Medulla oblongata (tissue), 1 donor: ENCODE results near the gene CCL24.
"Not testable (repeated sequence)": the region's sequence is repeated elsewhere in the genome, so short reads cannot be mapped to it uniquely, and the experiment has no call there.

Source experiments
- DNase-seq: peaks from one replicate; pipeline ENCODE4 v3.0.0-alpha.2; 2015; ENCODE audit errors: extremely low spot score

The CCL24 gene

DNA sequence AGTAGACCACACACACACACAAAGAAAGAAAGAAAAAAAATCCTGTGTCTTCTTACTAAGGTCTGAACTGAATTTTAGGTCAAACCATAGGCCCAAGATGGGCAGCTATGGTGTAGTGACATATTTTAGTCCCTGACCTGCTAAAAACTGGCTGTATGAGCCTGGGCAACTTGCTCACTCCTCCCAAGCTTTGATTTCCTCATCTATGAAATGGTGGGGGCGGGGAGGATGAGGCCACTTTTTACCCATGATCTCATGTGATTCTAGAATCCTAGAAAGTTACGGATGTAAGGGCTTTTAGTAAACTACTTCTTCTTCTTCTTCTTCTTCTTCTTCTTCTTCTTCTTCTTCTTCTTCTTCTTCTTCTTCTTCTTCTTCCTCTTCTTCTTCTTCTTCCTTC lies 6.1 kb upstream of the CCL24 start:
- DNase-seq: no peak

DNA sequence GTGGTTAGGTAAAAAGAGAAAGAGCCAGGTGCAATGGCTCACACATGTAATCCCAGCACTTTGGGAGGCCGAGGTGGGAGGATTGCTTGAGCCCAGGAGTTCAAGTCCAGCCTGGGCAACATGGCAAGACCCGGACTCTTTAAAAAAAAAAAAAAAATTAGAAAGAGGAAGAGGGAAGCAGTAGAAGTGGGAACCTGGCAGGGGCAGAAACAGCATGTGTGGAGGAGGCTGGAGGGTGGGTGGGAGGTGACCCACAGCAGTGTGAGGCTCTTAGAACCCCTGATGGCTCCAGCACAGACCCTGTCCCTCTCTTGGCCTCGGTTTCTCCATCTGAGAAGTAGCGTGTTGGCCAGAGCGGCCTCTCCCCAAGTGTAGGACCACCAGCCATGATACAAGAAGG lies 4.9 kb upstream of the CCL24 start:
- no peak for DNase-seq

- no peak for DNase-seq
Measured at GRCh38 chr7:75817116-75817515, 3.5 kb upstream of the CCL24 start.

GRCh38 chr7:75815418-75816064 lies 1.9 kb upstream of the CCL24 start:
- no peak for DNase-seq

GRCh38 chr7:75814407-75814947 lies 871 bp upstream of the CCL24 start:
- DNase-seq: no peak

- no peak for DNase-seq
Measured at GRCh38 chr7:75813084-75813483, 522 bp downstream of the CCL24 start.

DNA sequence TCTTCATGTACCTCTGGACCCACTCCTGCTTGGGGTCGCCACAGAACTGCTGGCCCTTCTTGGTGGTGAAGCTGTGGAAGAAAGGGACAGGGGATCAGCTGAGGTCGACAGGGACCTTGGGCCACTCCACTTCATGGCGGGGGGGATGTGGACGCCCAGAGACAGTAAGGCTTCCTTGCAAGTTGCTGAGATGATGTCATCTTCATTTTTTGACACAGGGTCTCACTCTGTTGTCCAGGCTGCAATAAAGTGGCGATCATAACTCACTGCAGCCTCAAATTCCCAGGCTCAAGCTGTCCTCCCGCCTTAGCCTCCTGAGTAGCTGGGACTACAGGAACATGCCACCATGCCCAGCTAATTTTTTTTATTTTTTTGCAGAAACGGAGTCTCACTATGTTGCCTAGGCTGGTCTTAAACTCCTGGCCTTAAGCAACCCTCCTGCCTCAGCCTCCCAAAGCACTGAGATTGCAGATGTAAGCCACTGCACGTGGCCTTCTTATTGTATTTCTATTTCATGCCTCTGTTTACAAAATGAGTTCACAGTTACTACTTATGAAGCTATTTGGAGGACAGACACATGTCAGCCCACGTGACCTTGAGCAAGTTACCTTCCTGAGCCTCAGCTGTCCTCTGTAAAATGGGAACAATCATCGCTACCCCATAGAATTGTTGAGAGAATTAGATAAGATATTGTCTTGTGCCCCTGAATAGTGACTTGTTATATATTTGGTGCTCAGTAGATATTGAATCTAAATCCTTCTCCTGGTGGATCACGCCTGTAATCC lies 1.5 kb downstream of the CCL24 start:
- DNase-seq: no peak

DNA sequence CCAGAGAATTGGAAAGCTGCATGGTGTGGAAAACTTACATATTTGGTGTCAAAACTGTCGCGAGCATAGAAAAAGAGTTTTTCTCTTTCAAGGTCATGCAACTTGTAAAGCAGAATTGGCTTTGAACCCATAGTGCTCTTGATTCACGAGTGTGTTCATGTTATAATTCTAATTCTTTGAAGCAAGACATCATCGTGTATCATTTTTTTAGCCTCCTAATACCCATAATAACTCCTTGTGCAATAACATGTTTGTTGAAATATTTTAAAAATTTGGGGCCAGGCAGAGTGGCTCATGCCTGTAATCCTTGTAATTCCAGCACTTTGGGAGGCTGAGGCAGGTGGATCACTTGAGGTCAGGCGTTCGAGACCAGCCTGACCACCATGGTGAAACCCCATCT lies 4.2 kb downstream of the CCL24 start:
- no peak for DNase-seq

GRCh38 chr7:75808106-75808505 lies 5.5 kb downstream of the CCL24 start:
- DNase-seq: no peak

DNA sequence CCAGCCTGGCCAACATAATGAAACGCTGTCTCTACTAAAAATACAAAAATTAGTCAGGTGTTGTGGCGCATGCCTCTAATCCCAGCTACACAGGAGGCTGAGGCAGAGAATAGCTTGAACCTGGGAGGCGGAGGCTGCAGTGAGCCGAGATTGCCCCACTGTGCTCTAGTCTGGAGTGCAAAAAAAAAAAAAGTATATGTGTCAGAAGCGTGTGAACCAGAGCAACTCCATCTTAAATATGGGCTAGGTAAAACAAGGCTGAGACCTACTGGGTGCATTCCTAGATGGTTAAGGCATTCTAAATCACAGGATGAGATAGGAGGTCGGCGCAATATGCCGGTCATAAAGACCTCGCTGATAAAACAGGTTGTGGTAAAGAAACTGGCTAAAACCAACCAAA lies 6.2 kb downstream of the CCL24 start:
- DNase-seq: no peak

- DNase-seq: no peak
Measured at GRCh38 chr7:75806560-75807307, 6.9 kb downstream of the CCL24 start.

GRCh38 chr7:75804705-75805104 lies 8.9 kb downstream of the CCL24 start:
- no peak for DNase-seq

DNA sequence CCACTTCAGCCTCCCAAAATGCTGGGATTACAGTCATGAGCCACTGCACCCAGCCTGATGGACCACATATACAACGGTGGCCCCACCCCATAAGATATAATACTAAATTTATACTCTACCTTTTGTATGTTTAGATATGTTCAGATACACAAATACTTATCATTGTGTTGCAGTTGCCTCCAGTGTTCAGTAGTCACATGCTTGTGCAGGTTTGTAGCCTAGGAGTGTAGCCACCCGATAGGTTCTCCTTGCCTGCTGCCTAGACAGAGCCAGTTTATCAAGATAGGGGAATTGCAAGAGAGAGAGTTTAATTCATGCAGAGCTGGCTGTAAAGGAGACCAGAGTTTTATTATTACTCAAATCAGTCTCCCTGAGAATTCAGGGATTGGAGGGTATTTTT lies 9.6 kb downstream of the CCL24 start:
- no peak for DNase-seq

DNA sequence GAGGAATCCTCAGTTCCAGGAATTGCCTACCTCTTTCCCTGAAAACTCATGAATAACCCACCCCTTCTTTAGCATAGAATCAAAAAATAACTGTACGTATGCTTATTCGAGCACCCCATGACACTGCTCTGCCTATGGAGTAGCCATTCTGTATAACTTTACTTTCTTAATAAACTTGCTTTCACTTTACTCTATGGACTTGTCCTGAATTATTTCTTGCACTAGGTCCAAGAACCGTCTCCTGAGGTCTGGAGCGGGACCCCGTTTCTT lies 11.1 kb downstream of the CCL24 start:
- no peak for DNase-seq

GRCh38 chr7:75798770-75799169 lies 14.8 kb downstream of the CCL24 start:
- DNase-seq: no peak

GRCh38 chr7:75796420-75796819 lies 17.2 kb downstream of the CCL24 start:
- DNase-seq: no peak

- DNase-seq: no peak
Measured at GRCh38 chr7:75795831-75796285, 17.7 kb downstream of the CCL24 start.

- no peak for DNase-seq
Measured at GRCh38 chr7:75793676-75794075, 19.9 kb downstream of the CCL24 start.

- not testable (repeated sequence) for DNase-seq
Measured at GRCh38 chr7:75792567-75792966, 21.0 kb downstream of the CCL24 start.

DNA sequence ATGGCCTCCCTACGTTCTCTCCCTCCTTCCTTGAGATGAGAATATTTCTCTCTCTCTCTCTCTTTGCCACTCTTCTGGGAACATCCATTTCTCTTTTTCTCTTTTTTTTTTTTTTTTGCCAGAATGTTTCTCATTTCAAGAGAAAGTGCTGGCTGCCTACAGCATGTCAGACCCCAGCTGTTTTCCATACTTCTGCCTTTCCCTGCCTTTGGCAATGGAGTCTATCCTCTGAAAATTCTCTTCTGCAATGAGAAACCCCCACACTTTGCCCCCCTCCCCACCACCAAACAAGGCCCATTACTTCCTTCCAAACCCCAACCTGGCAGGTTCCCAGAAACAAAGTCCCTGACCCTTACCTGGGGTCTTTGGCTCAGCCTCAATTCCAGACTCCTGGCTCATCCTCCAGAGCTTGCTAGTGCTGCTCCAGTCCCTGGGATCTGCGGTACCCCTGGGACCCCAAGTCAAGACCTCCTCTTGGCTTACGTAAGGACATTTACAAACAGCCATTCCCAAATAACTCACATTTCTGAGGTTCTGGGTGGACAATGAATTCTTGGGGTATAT lies 24.2 kb downstream of the CCL24 start:
- no peak for DNase-seq

- not testable (repeated sequence) for DNase-seq
Measured at GRCh38 chr7:75788154-75788847, 25.3 kb downstream of the CCL24 start.

- not testable (repeated sequence) for DNase-seq
Measured at GRCh38 chr7:75783058-75783457, 30.5 kb downstream of the CCL24 start.
